H1 (cell line): ENCODE data around the gene UBTD2. TPM values are rescaled to one million over a fixed set of nuclear protein-coding genes. Genes with fewer than 3 reads are reported as not detected.

Experiments
- CTCF ChIA-PET: fragments of 300-600 bp; sonication (Branson Sonifier 250); formaldehyde crosslinking; loops from one replicate; lab custom pipeline; 2021; ENCODE audit not compliant: partially characterized antibody; lab: Charles Lee
- POLR2A ChIA-PET: fragments of 300-600 bp; sonication (Branson Sonifier 250); formaldehyde crosslinking; loops from one replicate; lab custom pipeline; 2021; ENCODE audit warnings: inconsistent platforms; ENCODE audit not compliant: partially characterized antibody; lab: Charles Lee
- DNase-seq, 2 experiments: peaks; one replicate each; pipeline versions ENCODE4 v3.0.0 to v3.0.0-alpha.2; 2010 to 2022; ENCODE audit warnings: low spot score in 2 of 2, low read depth in 1 of 2, mixed read lengths in 1 of 2
- FAIRE-seq: peaks from 2 replicates; lab custom pipeline; 2011; peaks lifted over from hg19 to GRCh38; lab: Jason Lieb, UNC
- H2AFZ ChIP-seq: 2 replicates; pipeline ENCODE4 v1.8.1; 2012; ENCODE audit warnings: low read length, inconsistent platforms
- H2AK5ac ChIP-seq: 2 replicates; pipeline ENCODE4 v1.6.1; 2013; ENCODE audit warnings: low read depth, low read length
- H2BK120ac ChIP-seq: replicated peaks from 2 replicates; pipeline ENCODE3; 2013; ENCODE audit warnings: low read depth, low read length, inconsistent platforms
- H2BK12ac ChIP-seq: 2 replicates; pipeline ENCODE4 v1.6.1; 2013; ENCODE audit warnings: low read depth, low read length
- H2BK15ac ChIP-seq: 2 replicates; pipeline ENCODE4 v1.6.1; 2013; ENCODE audit warnings: low read length
- H2BK20ac ChIP-seq: 2 replicates; pipeline ENCODE4 v1.6.1; 2013; ENCODE audit warnings: low read length
- H2BK5ac ChIP-seq: 2 replicates; pipeline ENCODE4 v1.6.1; 2013; ENCODE audit warnings: low read depth, low read length
- H3K14ac ChIP-seq: 2 replicates; pipeline ENCODE4 v1.6.1; 2013; ENCODE audit warnings: inconsistent platforms; ENCODE audit not compliant: insufficient read length
- H3K18ac ChIP-seq: 2 replicates; pipeline ENCODE4 v1.6.1; 2013; ENCODE audit warnings: low read length; ENCODE audit errors: extremely low read depth
- H3K23ac ChIP-seq: 2 replicates; pipeline ENCODE4 v1.6.1; 2013; ENCODE audit warnings: inconsistent platforms; ENCODE audit not compliant: insufficient read length
- H3K23me2 ChIP-seq: 2 replicates; pipeline ENCODE4 v1.6.1; 2013; ENCODE audit warnings: low read depth, low read length
- H3K27ac ChIP-seq: 2 replicates; pipeline ENCODE4 v1.6.1; 2011; ENCODE audit warnings: low read depth, low read length, inconsistent platforms
- H3K27me3 ChIP-seq, 4 experiments: replicated peaks in 1 of 4; 1 replicate in 1 of 4; 2 replicates in 3 of 4; pipeline versions ENCODE4 v1.6.1 to v1.8.1; 2011 to 2013; ENCODE audit warnings: low read length in 3 of 4, mild to moderate bottlenecking in 3 of 4, inconsistent platforms in 2 of 4, mixed read lengths in 2 of 4, moderate library complexity in 1 of 4; ENCODE audit not compliant: control insufficient read depth in 3 of 4, insufficient read depth in 3 of 4; ENCODE audit errors: extremely low read depth in 1 of 4
- H3K36me3 ChIP-seq, 4 experiments: 2 replicates each; pipeline versions ENCODE4 v1.6.1 to v1.8.1; 2011 to 2013; ENCODE audit warnings: mild to moderate bottlenecking in 4 of 4, low read length in 3 of 4, moderate library complexity in 2 of 4, control low read depth in 1 of 4, inconsistent platforms in 1 of 4; ENCODE audit not compliant: insufficient read depth in 4 of 4, control insufficient read depth in 2 of 4
- H3K4ac ChIP-seq: replicated peaks from 2 replicates; pipeline ENCODE3; 2013; ENCODE audit warnings: low read length, low read depth, mixed read lengths, inconsistent platforms; ENCODE audit not compliant: insufficient read length
- H3K4me1 ChIP-seq, 4 experiments: replicated peaks in 1 of 4; 1 replicate in 1 of 4; 2 replicates in 3 of 4; pipeline versions ENCODE4 v1.6.1 to v1.8.1; 2011 to 2013; ENCODE audit warnings: low read length in 3 of 4, inconsistent platforms in 2 of 4, mixed read lengths in 1 of 4; ENCODE audit not compliant: insufficient read depth in 4 of 4, control insufficient read depth in 3 of 4
- H3K4me2 ChIP-seq, 2 experiments: 2 replicates each; pipeline versions ENCODE4 v1.6.1 to v1.8.1; 2011 to 2013; ENCODE audit warnings: low read depth in 2 of 2, low read length in 2 of 2, control low read depth in 1 of 2, inconsistent platforms in 1 of 2, mild to moderate bottlenecking in 1 of 2; ENCODE audit not compliant: insufficient read depth in 1 of 2
- H3K4me3 ChIP-seq, 4 experiments: fragments of 200-600, 300-600 bp in 1 of 4; sonication (generic), shearing (Covaris generic), sonication (Bioruptor Twin) in 1 of 4; 2 replicates each; pipeline versions ENCODE4 v1.5.1 to v1.8.1; 2011 to 2016; ENCODE audit warnings: low read length in 4 of 4, low read depth in 3 of 4, control low read depth in 2 of 4, inconsistent platforms in 2 of 4, mild to moderate bottlenecking in 2 of 4, mixed read lengths in 1 of 4, moderate library complexity in 1 of 4; ENCODE audit not compliant: insufficient read depth in 2 of 4; ENCODE audit errors: extremely low read depth in 1 of 4
- H3K56ac ChIP-seq: replicated peaks from 2 replicates; pipeline ENCODE3; 2013; ENCODE audit warnings: low read depth, mild to moderate bottlenecking, mixed read lengths, low read length, inconsistent platforms; ENCODE audit not compliant: insufficient read length
- H3K79me1 ChIP-seq: 2 replicates; pipeline ENCODE4 v1.6.1; 2013; ENCODE audit warnings: low read depth, low read length, control low read depth
- H3K79me2 ChIP-seq, 2 experiments: 2 replicates each; pipeline versions ENCODE4 v1.6.1 to v1.8.1; 2012 to 2013; ENCODE audit warnings: low read length in 2 of 2, mild to moderate bottlenecking in 2 of 2, inconsistent platforms in 1 of 2; ENCODE audit not compliant: insufficient read depth in 2 of 2, control insufficient read depth in 1 of 2
- H3K9ac ChIP-seq, 4 experiments: replicated peaks in 1 of 4; 1 replicate in 1 of 4; 2 replicates in 3 of 4; pipeline versions ENCODE4 v1.6.1 to v1.8.1; 2011 to 2013; ENCODE audit warnings: low read depth in 3 of 4, low read length in 3 of 4, control low read depth in 2 of 4, mild to moderate bottlenecking in 2 of 4, moderate library complexity in 2 of 4, inconsistent platforms in 1 of 4; ENCODE audit errors: extremely low read depth in 1 of 4
- H3K9me3 ChIP-seq, 2 experiments: 2 replicates each; pipeline versions ENCODE4 v1.6.1 to v1.8.1; 2012 to 2013; ENCODE audit warnings: mild to moderate bottlenecking in 2 of 2, moderate library complexity in 2 of 2, control low read depth in 1 of 2, inconsistent platforms in 1 of 2, low read depth in 1 of 2, low read length in 1 of 2, mixed read lengths in 1 of 2; ENCODE audit not compliant: insufficient read depth in 2 of 2
- H4K20me1 ChIP-seq, 2 experiments: replicated peaks in 1 of 2; 2 replicates each; pipeline versions ENCODE3 to v1.8.1; 2011 to 2013; ENCODE audit warnings: inconsistent platforms in 2 of 2, low read length in 2 of 2, mild to moderate bottlenecking in 1 of 2; ENCODE audit not compliant: insufficient read depth in 2 of 2, control insufficient read depth in 1 of 2
- H4K5ac ChIP-seq: 2 replicates; pipeline ENCODE4 v1.6.1; 2013; ENCODE audit warnings: low read length, low read depth, mixed read lengths, inconsistent platforms; ENCODE audit not compliant: insufficient read length
- H4K8ac ChIP-seq: 2 replicates; pipeline ENCODE4 v1.8.0; 2013; ENCODE audit warnings: mild to moderate bottlenecking, moderate library complexity, low read length, inconsistent platforms; ENCODE audit not compliant: insufficient read depth; ENCODE audit errors: extremely low read depth
- H4K91ac ChIP-seq: replicated peaks from 2 replicates; pipeline ENCODE3; 2013; ENCODE audit warnings: low read length, mixed read lengths, inconsistent platforms; ENCODE audit not compliant: insufficient read length
- BCL11A ChIP-seq, 2 experiments: IDR thresholded peaks; one replicate each; pipeline ENCODE4 v1.6.1; 2011; ENCODE audit warnings: low read depth in 2 of 2, low read length in 2 of 2, mild to moderate bottlenecking in 2 of 2
- CREB1 ChIP-seq: IDR thresholded peaks from 2 replicates; pipeline ENCODE4 v1.6.1; 2012; ENCODE audit warnings: inconsistent platforms
- HDAC6 ChIP-seq: IDR thresholded peaks from one replicate; pipeline ENCODE4 v1.7.1; 2012; ENCODE audit warnings: low read depth, mild to moderate bottlenecking, inconsistent platforms, low read length, moderate library complexity
- KDM1A ChIP-seq: fragments of 200-600, 300-600 bp; sonication (generic); IDR thresholded peaks from 2 replicates; pipeline ENCODE4 v1.7.1; 2016; ENCODE audit warnings: mild to moderate bottlenecking, low read length, borderline replicate concordance
- POLR2A ChIP-seq, 2 experiments: IDR thresholded peaks; 1 replicate in 1 of 2; 2 replicates in 1 of 2; pipeline ENCODE4 v1.6.1; 2011; ENCODE audit warnings: low read depth in 2 of 2, low read length in 2 of 2, mild to moderate bottlenecking in 2 of 2; ENCODE audit errors: control extremely low read depth in 1 of 2
- POU5F1 ChIP-seq: IDR thresholded peaks from 2 replicates; pipeline ENCODE4 v1.6.1; 2011; ENCODE audit warnings: low read depth, mild to moderate bottlenecking, low read length, moderate library complexity
- SIN3A ChIP-seq, 2 experiments: IDR thresholded peaks in 1 of 2; conservative IDR thresholded peaks in 1 of 2; 2 replicates each; pipeline ENCODE4 v1.6.1; 2011 to 2012; ENCODE audit warnings: low read length in 2 of 2, improper control_type of control experiment in 1 of 2, low read depth in 1 of 2, mild to moderate bottlenecking in 1 of 2
- WGBS, 2 experiments: shearing (Covaris generic) in 1 of 2; methylation state at CpG; one replicate each; pipeline versions ENCODE4 v1.1.6 to v1.1.7; 2013 to 2015; ENCODE audit warnings: low lambda C conversion rate in 2 of 2, mixed read lengths in 2 of 2, inconsistent platforms in 1 of 2, low coverage in 1 of 2, missing lambda C conversion rate in 1 of 2; ENCODE audit not compliant: insufficient replicate concordance in 2 of 2, insufficient coverage in 1 of 2, insufficient read length in 1 of 2; ENCODE audit errors: extremely low coverage in 1 of 2, missing lambda C conversion rate in 1 of 2; 5-methylcytosine and 5-hydroxymethylcytosine counted together
- polyA plus RNA-seq, 7 experiments: library from polyadenylated mRNA; depleted of rRNA in 3 of 7; stranded (reverse) in 5 of 7; unstranded in 2 of 7; fragments of >200 nt in 5 of 7; fragments of 200-250 nt in 2 of 7; gene quantifications; 1 replicate in 5 of 7; 2 replicates in 1 of 7; 4 replicates in 1 of 7; pipeline versions ENCODE4 v1.2.1 to v1.2.3, GENCODE V29; 2011 to 2013; ENCODE audit warnings: missing spikeins in 2 of 7, mixed read lengths in 2 of 7
- total RNA-seq: library from RNA; stranded (reverse); fragmentation: NEBNext Ultra II Directional; extraction: Animal tissue kit (Norgen Biotek cat#: 25700); gene quantifications from 2 replicates; pipeline ENCODE4 v1.2.1, GENCODE V29; 2021
- TF ChIP-seq, protein P1 (sequence below): IDR thresholded peaks from 2 replicates; pipeline ENCODE4 v1.6.1; 2011; ENCODE audit warnings: low read length, improper control_type of control experiment
- TF ChIP-seq, protein P2 (sequence below), 3 experiments: IDR thresholded peaks; 1 replicate in 2 of 3; 2 replicates in 1 of 3; pipeline versions ENCODE4 v1.5.1 to v1.6.1; 2011; ENCODE audit warnings: low read length in 3 of 3, mild to moderate bottlenecking in 3 of 3, inconsistent platforms in 2 of 3, low read depth in 1 of 3, moderate library complexity in 1 of 3; ENCODE audit not compliant: insufficient read depth in 1 of 3; ENCODE audit errors: control extremely low read depth in 1 of 3

Gene UBTD2
- total and polyA plus RNA-seq, 2 of the 8 experiments (the other 6 are each of a cell fraction or from before 2014, with no cell fraction given), result 14.5 to 39.2 TPM

DNA sequence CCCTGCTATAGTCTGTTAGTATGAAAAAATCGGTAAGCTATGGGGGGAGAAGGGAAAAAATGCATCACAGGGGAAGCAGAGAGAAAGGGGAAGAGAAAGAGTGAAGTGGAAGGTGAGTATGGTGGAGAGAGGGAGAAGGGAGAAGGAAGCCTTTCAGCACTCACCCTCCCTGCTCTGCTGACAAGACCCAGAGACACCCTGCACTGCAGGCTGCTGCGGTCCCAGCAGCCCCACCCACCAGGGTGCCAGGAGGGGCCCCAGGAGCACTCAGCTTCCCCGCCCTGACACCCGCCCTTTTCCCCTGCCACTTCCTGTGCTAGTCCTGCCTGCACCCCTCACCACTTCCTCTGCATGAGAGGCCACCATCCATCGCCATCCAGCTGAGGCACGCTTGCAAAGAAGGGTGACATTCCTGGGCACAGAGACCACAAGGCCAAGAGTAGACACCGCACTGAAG is 108.3 kb downstream of the UBTD2 start:
- Histone ChIP-seq H3K56ac (no peak overlapping the region), H3K9ac (no peak overlapping the region), H3K4me2 (0 out of 4 replicates have a peak overlapping the region, but pooled peaks of 1 of the 2 experiments have one; percentile 61), H3K36me3 (no peaks in the 10 kb centered on the region), H2BK12ac (0 out of 2 replicates have a peak overlapping the region, but pooled peaks have one; percentile 89), H3K14ac (no peak overlapping the region), H3K4ac (no peak overlapping the region), H2AFZ (no peak overlapping the region), H3K23ac (no peak overlapping the region), H2AK5ac (peak overlapping the region; percentile 8; the same call in 1 of the 2 replicates), H3K23me2 (no peaks in the 10 kb centered on the region), H3K27me3 (no peaks in the 10 kb centered on the region), H2BK15ac (0 out of 2 replicates have a peak overlapping the region, but pooled peaks have one; percentile 63), H4K5ac (no peak overlapping the region), H2BK20ac (no peak overlapping the region), H4K20me1 (peaks cover 0 to 2% of the 10 kb centered on the region in 2 experiments), H4K91ac (no peak overlapping the region), H2BK5ac (peak overlapping the region; percentile 60; the same call in 1 of the 2 replicates), H3K9me3 (no peaks in the 10 kb centered on the region), H3K4me3 (no peak overlapping the region), H3K4me1 (peaks cover 0 to 22% (median 7%) of the 10 kb centered on the region in 4 experiments; a peak in 4 of 7 replicates), H3K18ac (no peak overlapping the region), H2BK120ac (no peak overlapping the region), H3K79me1 (no peaks in the 10 kb centered on the region; the same call in 1 of the 2 replicates), H4K8ac (no peak overlapping the region), H3K27ac (no peak overlapping the region), H3K79me2 (no peaks in the 10 kb centered on the region)
- 74% methylated on average over 7 of the region's 7 CpGs; no CpG with 5 or more reads in 1 of the 2 experiments for WGBS, 2 experiments
- FAIRE-seq, result no peak
- POLR2A ChIA-PET, result interaction anchor here (1.1 to 4.1 kb wide), 2 partner anchors 12 to 110 kb away, joined by 4 to 27 read pairs; partner anchors contain the start of gene STK10
- DNase-seq, result no peak
- CTCF ChIA-PET, result interaction anchor here (1.0 to 6.3 kb wide), 8 partner anchors 9 to 69 kb away, joined by 3 to 42 read pairs (median 4); partner anchors contain the start of gene STK10
- TF ChIP-seq, protein P1, sequence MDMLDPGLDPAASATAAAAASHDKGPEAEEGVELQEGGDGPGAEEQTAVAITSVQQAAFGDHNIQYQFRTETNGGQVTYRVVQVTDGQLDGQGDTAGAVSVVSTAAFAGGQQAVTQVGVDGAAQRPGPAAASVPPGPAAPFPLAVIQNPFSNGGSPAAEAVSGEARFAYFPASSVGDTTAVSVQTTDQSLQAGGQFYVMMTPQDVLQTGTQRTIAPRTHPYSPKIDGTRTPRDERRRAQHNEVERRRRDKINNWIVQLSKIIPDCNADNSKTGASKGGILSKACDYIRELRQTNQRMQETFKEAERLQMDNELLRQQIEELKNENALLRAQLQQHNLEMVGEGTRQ, result no peak
- TF ChIP-seq HDAC6, result no peak
- no peak for TF ChIP-seq BCL11A (IDR thresholded peaks at IDR 0.05; ENCODE audit: low read depth in 2 of 2, low read length in 2 of 2)
- TF ChIP-seq POU5F1, result no peak
- no peak for TF ChIP-seq POLR2A (IDR thresholded peaks at IDR 0.05; ENCODE audit: control extremely low read depth in 1 of 2, low read depth in 2 of 2, low read length in 2 of 2)
- TF ChIP-seq, protein P2, sequence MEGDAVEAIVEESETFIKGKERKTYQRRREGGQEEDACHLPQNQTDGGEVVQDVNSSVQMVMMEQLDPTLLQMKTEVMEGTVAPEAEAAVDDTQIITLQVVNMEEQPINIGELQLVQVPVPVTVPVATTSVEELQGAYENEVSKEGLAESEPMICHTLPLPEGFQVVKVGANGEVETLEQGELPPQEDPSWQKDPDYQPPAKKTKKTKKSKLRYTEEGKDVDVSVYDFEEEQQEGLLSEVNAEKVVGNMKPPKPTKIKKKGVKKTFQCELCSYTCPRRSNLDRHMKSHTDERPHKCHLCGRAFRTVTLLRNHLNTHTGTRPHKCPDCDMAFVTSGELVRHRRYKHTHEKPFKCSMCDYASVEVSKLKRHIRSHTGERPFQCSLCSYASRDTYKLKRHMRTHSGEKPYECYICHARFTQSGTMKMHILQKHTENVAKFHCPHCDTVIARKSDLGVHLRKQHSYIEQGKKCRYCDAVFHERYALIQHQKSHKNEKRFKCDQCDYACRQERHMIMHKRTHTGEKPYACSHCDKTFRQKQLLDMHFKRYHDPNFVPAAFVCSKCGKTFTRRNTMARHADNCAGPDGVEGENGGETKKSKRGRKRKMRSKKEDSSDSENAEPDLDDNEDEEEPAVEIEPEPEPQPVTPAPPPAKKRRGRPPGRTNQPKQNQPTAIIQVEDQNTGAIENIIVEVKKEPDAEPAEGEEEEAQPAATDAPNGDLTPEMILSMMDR (IDR thresholded peaks at IDR 0.05; ENCODE audit: control extremely low read depth in 1 of 3, insufficient read depth in 1 of 3, low read depth in 1 of 3, low read length in 3 of 3), result no peak
- TF ChIP-seq KDM1A, result no peak
- TF ChIP-seq SIN3A (conservative IDR thresholded peaks at IDR 0.05 in 1 of 2, IDR thresholded peaks at IDR 0.05 in 1 of 2; ENCODE audit: low read depth in 1 of 2, low read length in 2 of 2), result no peak
- no peak for TF ChIP-seq CREB1
